Epithelial cell of esophagus (primary cell): Measurements from ENCODE around the gene TSC22D4.

Experiments
- DNase-seq: peaks from one replicate; pipeline ENCODE4 v3.0.0; 2010; ENCODE audit warnings: low read depth
- H3K4me3 ChIP-seq: 2 replicates; pipeline ENCODE4 v1.5.1; 2011; ENCODE audit warnings: mild to moderate bottlenecking, low read length, control low read depth
- CTCF ChIP-seq: IDR thresholded peaks from 2 replicates; pipeline ENCODE4 v1.5.1; 2011; ENCODE audit warnings: low read depth, mild to moderate bottlenecking, low read length, control low read depth, inconsistent platforms; ENCODE audit not compliant: insufficient read depth; ENCODE audit errors: missing control alignments

TSC22D4 gene

GRCh38 chr7:100428967-100429636 lies 49.9 kb downstream of the TSC22D4 start:
- TF ChIP-seq CTCF = peak; percentile 11
- peak overlapping the region; percentile 86 for H3K4me3 ChIP-seq
- DNase-seq = peak; percentile 100

- no peak for TF ChIP-seq CTCF
- DNase-seq = peak; percentile 97
- H3K4me3 ChIP-seq = peak within 1 kb of the TSS; percentile 86
These were observed 50.6 kb downstream of the TSC22D4 start, which contains the start of gene ZCWPW1 for GRCh38 chr7:100428199-100428966. Gene ZCWPW1, minus strand, starts transcription at chr7:100428703. Its CDS starts 8,054 bp downstream, at chr7:100420649.

- no peak for DNase-seq
- peak overlapping the region; percentile 86 for H3K4me3 ChIP-seq
- no peak for TF ChIP-seq CTCF
These were observed 51.2 kb downstream of the TSC22D4 start for GRCh38 chr7:100427762-100428198.

- TF ChIP-seq CTCF = no peak
- no peak overlapping the region for H3K4me3 ChIP-seq
These were observed 52.5 kb downstream of the TSC22D4 start for GRCh38 chr7:100426516-100426915.

GRCh38 chr7:100425347-100425746 lies 53.7 kb downstream of the TSC22D4 start:
- DNase-seq = no peak
- no peak for TF ChIP-seq CTCF
- no peak overlapping the region for H3K4me3 ChIP-seq

More at GRCh38 chr7:100426516-100426915, 52.5 kb downstream of the TSC22D4 start:
- DNase-seq = no peak

- no peak overlapping the region for H3K4me3 ChIP-seq
- TF ChIP-seq CTCF = no peak
These were observed 55.7 kb downstream of the TSC22D4 start for GRCh38 chr7:100423315-100423714.

More at GRCh38 chr7:100423315-100423714, 55.7 kb downstream of the TSC22D4 start:
- no peak for DNase-seq
